ENCODE results near the gene IFT81.

Gene IFT81

GRCh38 chr12:110093631-110094311 is 30.4 kb upstream of the IFT81 start:
- no peaks in the 10 kb centered on the region for H3K36me3 ChIP-seq (ENCODE audit: insufficient read depth, low read depth, low read length)
- H3K4me3 ChIP-seq (ENCODE audit: low read length): no peak overlapping the region
- no peaks in the 10 kb centered on the region for H3K9me3 ChIP-seq (ENCODE audit: insufficient read depth, low read depth, low read length)
- H3K4me1 ChIP-seq (ENCODE audit: insufficient read depth, low read length): no peaks in the 10 kb centered on the region
- H3K27ac ChIP-seq (ENCODE audit: low read length): no peak overlapping the region
- no peak overlapping the region for H3K9ac ChIP-seq (ENCODE audit: low read depth, low read length)
- H3K27me3 ChIP-seq (ENCODE audit: insufficient read depth, low read length): peaks cover 7% of the 10 kb centered on the region

DNA sequence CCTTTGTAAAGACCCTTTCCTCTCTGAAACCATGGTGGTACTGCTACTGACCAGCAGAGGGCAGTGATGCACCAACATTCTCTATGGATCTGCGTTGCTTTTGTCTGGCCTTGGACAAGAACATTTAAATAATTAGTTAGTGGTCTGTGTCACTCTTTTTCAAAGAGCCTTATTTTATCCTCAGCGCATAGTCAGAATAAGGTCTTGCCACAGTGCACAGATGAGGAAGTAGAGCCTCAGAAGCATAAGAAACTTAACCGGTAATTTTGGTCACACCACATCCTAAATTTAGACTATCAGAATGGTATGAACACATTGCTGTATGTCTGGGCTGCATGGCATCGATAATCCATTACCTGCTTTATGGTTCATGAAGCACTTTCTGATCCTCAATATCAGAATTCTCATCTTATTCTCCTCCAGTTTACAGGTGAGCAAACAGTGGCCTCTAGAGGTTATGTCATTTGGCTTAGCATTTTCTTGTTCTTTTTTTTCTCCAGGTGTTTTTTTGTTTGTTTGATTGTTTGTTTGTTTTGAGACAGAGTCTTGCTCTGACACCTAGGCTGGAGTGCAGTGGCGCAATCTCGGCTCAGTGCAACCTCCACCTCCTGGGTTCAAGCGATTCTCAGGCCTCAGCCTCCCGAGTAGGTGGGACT is 23.7 kb upstream of the IFT81 start:
- Histone ChIP-seq H3K4me3 (ENCODE audit: low read length) (no peak overlapping the region), H3K36me3 (ENCODE audit: insufficient read depth, low read depth, low read length) (no peaks in the 10 kb centered on the region), H3K27ac (ENCODE audit: low read length) (no peak overlapping the region), H3K27me3 (ENCODE audit: insufficient read depth, low read length) (no peaks in the 10 kb centered on the region), H3K9me3 (ENCODE audit: insufficient read depth, low read depth, low read length) (no peaks in the 10 kb centered on the region), H3K9ac (ENCODE audit: low read depth, low read length) (no peak overlapping the region), H3K4me1 (ENCODE audit: insufficient read depth, low read length) (no peaks in the 10 kb centered on the region)

- Histone ChIP-seq H3K4me3 (ENCODE audit: low read length) (no peak overlapping the region), H3K27me3 (ENCODE audit: insufficient read depth, low read length) (no peaks in the 10 kb centered on the region), H3K36me3 (ENCODE audit: insufficient read depth, low read depth, low read length) (no peaks in the 10 kb centered on the region), H3K9ac (ENCODE audit: low read depth, low read length) (no peak overlapping the region), H3K4me1 (ENCODE audit: insufficient read depth, low read length) (no peaks in the 10 kb centered on the region), H3K27ac (ENCODE audit: low read length) (no peak overlapping the region), H3K9me3 (ENCODE audit: insufficient read depth, low read depth, low read length) (no peaks in the 10 kb centered on the region)
Measured at GRCh38 chr12:110102255-110102654, 21.9 kb upstream of the IFT81 start.

DNA sequence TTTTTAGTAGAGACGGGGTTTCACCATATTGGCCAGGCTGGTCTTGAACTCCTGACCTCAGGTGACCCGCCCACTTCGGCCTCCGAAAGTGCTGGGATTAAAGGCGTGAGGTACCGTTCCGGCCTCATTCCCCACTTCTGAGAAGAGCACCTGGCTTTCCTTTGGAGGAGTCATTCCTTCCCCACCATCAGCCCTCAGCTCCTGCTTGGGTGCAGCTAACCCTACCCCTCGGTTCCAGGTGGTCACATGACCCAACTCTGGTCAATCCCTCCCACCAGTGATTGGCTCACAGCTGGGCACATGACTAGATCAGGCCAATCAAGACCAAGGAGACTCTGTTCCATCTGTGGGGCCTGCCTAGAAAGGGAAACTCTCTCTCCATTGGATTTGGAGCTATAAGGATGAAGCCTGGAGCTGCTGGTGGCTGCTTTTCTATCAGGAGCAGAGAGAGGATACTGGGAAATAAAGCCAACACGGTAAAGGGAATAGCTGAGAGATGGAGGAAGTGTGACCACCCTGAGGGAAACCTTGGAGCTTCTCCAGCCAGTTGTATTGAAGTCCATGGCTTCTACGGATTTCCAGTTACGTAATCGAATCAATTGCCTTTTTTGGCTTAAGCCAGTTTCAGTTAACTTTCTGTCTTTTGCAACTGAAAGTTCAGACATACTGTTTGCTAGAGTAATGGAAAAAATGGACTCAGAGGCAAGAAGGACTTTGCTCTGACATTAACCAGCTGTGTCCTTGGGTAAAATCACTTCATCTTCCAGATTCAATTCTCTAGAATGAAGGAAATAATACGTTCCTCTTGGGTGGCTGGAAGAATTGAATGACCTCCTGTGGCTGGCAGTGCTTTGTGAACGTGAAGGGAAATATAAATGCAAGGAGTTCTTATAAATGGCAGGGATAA is 19.7 kb upstream of the IFT81 start:
- peaks cover 2% of the 10 kb centered on the region; the same call in 1 of the 2 replicates for H3K4me1 ChIP-seq (ENCODE audit: insufficient read depth, low read length)

GRCh38 chr12:110105159-110105558 is 19.0 kb upstream of the IFT81 start:
- Histone ChIP-seq H3K4me1 (ENCODE audit: insufficient read depth, low read length) (peaks cover 5% of the 10 kb centered on the region; the same call in 1 of the 2 replicates), H3K9me3 (ENCODE audit: insufficient read depth, low read depth, low read length) (no peaks in the 10 kb centered on the region), H3K27me3 (ENCODE audit: insufficient read depth, low read length) (no peaks in the 10 kb centered on the region), H3K4me3 (ENCODE audit: low read length) (no peak overlapping the region), H3K27ac (ENCODE audit: low read length) (no peak overlapping the region), H3K9ac (ENCODE audit: low read depth, low read length) (no peak overlapping the region), H3K36me3 (ENCODE audit: insufficient read depth, low read depth, low read length) (no peaks in the 10 kb centered on the region)

More for the DNA sequence above, 19.7 kb upstream of the IFT81 start:
- Histone ChIP-seq H3K27me3 (ENCODE audit: insufficient read depth, low read length) (no peaks in the 10 kb centered on the region), H3K36me3 (ENCODE audit: insufficient read depth, low read depth, low read length) (no peaks in the 10 kb centered on the region), H3K9ac (ENCODE audit: low read depth, low read length) (no peak overlapping the region), H3K9me3 (ENCODE audit: insufficient read depth, low read depth, low read length) (no peaks in the 10 kb centered on the region), H3K27ac (ENCODE audit: low read length) (no peak overlapping the region), H3K4me3 (ENCODE audit: low read length) (no peak overlapping the region)

DNA sequence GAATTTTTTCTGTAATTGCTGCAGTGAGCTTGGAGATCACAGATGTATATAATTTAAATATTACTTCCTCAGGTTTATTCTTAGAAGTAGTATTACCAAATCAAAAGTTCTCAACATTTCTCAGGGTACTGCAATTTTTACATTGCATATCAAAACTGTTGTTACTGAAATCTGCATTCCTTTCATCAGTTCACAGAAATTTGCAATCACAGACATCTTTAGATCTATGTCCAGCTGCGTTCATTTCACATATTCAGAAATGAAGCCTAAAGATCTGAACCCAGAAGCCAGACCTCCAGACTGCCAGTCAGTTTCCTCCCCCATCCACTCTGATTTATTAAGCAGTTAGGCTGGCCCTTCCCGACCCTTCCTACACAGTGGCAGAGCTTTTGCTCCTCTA is 18.2 kb upstream of the IFT81 start:
- no peaks in the 10 kb centered on the region for H3K9me3 ChIP-seq (ENCODE audit: insufficient read depth, low read depth, low read length)
- H3K4me1 ChIP-seq (ENCODE audit: insufficient read depth, low read length): peaks cover 5% of the 10 kb centered on the region; the same call in 1 of the 2 replicates
- H3K9ac ChIP-seq (ENCODE audit: low read depth, low read length): no peak overlapping the region
- H3K27me3 ChIP-seq (ENCODE audit: insufficient read depth, low read length): no peaks in the 10 kb centered on the region
- H3K36me3 ChIP-seq (ENCODE audit: insufficient read depth, low read depth, low read length): no peaks in the 10 kb centered on the region
- no peak overlapping the region for H3K4me3 ChIP-seq (ENCODE audit: low read length)
- H3K27ac ChIP-seq (ENCODE audit: low read length): no peak overlapping the region

GRCh38 chr12:110107369-110108281 is 16.5 kb upstream of the IFT81 start:
- H3K27me3 ChIP-seq (ENCODE audit: insufficient read depth, low read length): no peaks in the 10 kb centered on the region
- no peaks in the 10 kb centered on the region for H3K9me3 ChIP-seq (ENCODE audit: insufficient read depth, low read depth, low read length)
- H3K27ac ChIP-seq (ENCODE audit: low read length): no peak overlapping the region
- H3K36me3 ChIP-seq (ENCODE audit: insufficient read depth, low read depth, low read length): no peaks in the 10 kb centered on the region
- H3K4me3 ChIP-seq (ENCODE audit: low read length): no peak overlapping the region
- H3K4me1 ChIP-seq (ENCODE audit: insufficient read depth, low read length): peaks cover 5% of the 10 kb centered on the region; the same call in 1 of the 2 replicates
- no peak overlapping the region for H3K9ac ChIP-seq (ENCODE audit: low read depth, low read length)

DNA sequence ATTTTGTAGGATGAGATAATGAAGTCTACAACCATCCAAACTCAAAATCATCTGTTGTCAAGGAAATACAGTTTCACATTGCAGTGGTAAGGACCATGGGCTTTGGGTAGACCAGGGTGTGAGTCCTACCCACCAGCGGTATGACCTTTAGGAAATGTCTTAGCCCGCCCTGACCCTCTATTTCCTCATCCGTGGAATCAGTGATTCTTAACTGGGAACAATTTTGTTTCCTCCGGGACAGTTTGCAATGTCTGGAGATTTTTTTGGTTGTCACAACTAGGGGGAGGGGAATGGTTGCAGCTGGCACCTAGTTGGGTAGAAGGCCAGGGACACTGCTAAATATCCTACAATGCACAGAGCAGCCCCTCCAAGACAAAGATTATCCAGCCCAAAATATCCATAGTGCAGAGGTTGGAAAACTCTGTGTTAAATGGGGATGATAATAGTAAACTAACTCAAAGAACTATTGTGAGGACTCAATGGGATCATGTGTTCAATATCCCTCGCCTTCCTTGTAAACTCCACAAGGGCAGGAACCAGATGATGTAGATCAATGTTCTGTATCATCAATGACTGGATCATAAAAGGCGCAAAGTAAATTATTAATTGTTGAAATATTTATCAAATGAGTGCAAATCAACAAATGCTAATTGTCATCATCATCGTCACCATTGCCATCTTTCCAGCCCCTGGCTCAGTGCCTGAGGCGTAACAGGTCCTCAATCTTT is 15.7 kb upstream of the IFT81 start:
- H3K36me3 ChIP-seq (ENCODE audit: insufficient read depth, low read depth, low read length): no peaks in the 10 kb centered on the region
- H3K9ac ChIP-seq (ENCODE audit: low read depth, low read length): no peak overlapping the region
- no peaks in the 10 kb centered on the region for H3K27me3 ChIP-seq (ENCODE audit: insufficient read depth, low read length)
- H3K27ac ChIP-seq (ENCODE audit: low read length): no peak overlapping the region
- H3K4me1 ChIP-seq (ENCODE audit: insufficient read depth, low read length): peaks cover 5% of the 10 kb centered on the region; the same call in 1 of the 2 replicates
- H3K4me3 ChIP-seq (ENCODE audit: low read length): no peak overlapping the region
- H3K9me3 ChIP-seq (ENCODE audit: insufficient read depth, low read depth, low read length): no peaks in the 10 kb centered on the region

- peak overlapping the region; percentile 21; the same call in 1 of the 2 replicates for H3K9ac ChIP-seq (ENCODE audit: low read depth, low read length)
- H3K9me3 ChIP-seq (ENCODE audit: insufficient read depth, low read depth, low read length): no peaks in the 10 kb centered on the region
- no peak overlapping the region for H3K27ac ChIP-seq (ENCODE audit: low read length)
- H3K36me3 ChIP-seq (ENCODE audit: insufficient read depth, low read depth, low read length): no peaks in the 10 kb centered on the region
- no peak overlapping the region for H3K4me3 ChIP-seq (ENCODE audit: low read length)
- no peaks in the 10 kb centered on the region for H3K27me3 ChIP-seq (ENCODE audit: insufficient read depth, low read length)
- peaks cover 5% of the 10 kb centered on the region; the same call in 1 of the 2 replicates for H3K4me1 ChIP-seq (ENCODE audit: insufficient read depth, low read length)
Measured at GRCh38 chr12:110109037-110109836, 14.9 kb upstream of the IFT81 start.

Measured in iPS-20b (cell line).